ENCODE data around the gene PRMT7. TPM values are rescaled to one million over a fixed set of nuclear protein-coding genes. Genes with fewer than 3 reads are reported as not detected.

Gene PRMT7
- total RNA-seq, 1 donor from 2014 or later, result 71.9 TPM

DNA sequence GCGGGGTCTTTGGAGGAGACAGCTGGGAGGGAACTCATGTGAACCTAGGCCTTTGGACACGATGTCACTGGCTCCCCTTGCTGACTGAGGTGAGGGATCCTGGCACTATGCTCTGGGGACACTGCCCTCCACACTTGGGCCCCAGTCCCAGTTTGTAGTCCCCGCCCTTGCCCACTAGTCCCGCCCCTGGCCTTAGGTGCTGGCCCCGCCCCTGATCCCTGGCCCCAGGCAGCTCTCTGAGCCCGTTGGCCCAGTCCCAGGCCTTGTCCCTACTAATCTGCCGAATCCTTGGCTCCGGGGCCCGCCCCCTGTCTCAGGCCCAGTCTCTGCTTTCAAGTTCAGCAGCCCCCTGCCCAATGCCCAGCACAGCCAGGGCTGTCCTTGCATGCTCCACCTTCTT is 76.5 kb downstream of the PRMT7 start:
- Mint-ChIP-seq H3K9me3 (no peaks in the 10 kb centered on the region), H3K4me1 (peaks cover 19% of the 10 kb centered on the region), H3K27me3 (ENCODE audit: low read depth) (no peaks in the 10 kb centered on the region), H3K4me3 (no peak overlapping the region), H3K27ac (ENCODE audit: unreplicated experiment) (no peak overlapping the region), H3K36me3 (ENCODE audit: low read depth) (no peaks in the 10 kb centered on the region)
- DNase-seq (ENCODE audit: low read depth, low spot score), result no peak
- TF ChIP-seq, protein P1, sequence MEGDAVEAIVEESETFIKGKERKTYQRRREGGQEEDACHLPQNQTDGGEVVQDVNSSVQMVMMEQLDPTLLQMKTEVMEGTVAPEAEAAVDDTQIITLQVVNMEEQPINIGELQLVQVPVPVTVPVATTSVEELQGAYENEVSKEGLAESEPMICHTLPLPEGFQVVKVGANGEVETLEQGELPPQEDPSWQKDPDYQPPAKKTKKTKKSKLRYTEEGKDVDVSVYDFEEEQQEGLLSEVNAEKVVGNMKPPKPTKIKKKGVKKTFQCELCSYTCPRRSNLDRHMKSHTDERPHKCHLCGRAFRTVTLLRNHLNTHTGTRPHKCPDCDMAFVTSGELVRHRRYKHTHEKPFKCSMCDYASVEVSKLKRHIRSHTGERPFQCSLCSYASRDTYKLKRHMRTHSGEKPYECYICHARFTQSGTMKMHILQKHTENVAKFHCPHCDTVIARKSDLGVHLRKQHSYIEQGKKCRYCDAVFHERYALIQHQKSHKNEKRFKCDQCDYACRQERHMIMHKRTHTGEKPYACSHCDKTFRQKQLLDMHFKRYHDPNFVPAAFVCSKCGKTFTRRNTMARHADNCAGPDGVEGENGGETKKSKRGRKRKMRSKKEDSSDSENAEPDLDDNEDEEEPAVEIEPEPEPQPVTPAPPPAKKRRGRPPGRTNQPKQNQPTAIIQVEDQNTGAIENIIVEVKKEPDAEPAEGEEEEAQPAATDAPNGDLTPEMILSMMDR (conservative IDR thresholded peaks at IDR 0.05), result no peak

DNA sequence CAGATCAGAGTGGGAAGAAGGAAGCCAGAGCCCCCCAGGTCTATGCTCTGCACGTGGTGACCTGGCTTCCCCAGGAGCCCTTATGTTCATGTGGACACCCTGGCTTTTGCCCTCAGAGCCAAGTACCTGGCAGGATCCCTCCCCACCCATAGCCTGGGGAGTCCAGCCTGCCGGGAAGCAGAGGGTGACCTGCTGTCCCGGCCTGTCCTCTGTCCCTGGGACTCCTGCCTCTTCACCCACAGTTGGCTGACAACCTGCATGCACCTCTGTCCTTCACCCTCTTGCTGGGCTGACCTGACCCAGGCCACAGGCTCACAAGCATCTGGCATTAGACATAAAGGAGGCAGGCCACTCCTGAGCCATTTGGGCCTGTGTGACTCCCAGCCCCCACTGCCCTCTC is 77.3 kb downstream of the PRMT7 start:
- TF ChIP-seq, protein P1 (conservative IDR thresholded peaks at IDR 0.05), result no peak
- H3K27me3 Mint-ChIP-seq (ENCODE audit: low read depth), result no peaks in the 10 kb centered on the region
- H3K4me1 Mint-ChIP-seq, result peaks cover 19% of the 10 kb centered on the region
- no peak overlapping the region for H3K27ac Mint-ChIP-seq (ENCODE audit: unreplicated experiment)
- H3K36me3 Mint-ChIP-seq (ENCODE audit: low read depth), result no peaks in the 10 kb centered on the region
- no peak overlapping the region for H3K4me3 Mint-ChIP-seq
- no peak for DNase-seq (ENCODE audit: low read depth, low spot score)
- no peaks in the 10 kb centered on the region for H3K9me3 Mint-ChIP-seq

DNA sequence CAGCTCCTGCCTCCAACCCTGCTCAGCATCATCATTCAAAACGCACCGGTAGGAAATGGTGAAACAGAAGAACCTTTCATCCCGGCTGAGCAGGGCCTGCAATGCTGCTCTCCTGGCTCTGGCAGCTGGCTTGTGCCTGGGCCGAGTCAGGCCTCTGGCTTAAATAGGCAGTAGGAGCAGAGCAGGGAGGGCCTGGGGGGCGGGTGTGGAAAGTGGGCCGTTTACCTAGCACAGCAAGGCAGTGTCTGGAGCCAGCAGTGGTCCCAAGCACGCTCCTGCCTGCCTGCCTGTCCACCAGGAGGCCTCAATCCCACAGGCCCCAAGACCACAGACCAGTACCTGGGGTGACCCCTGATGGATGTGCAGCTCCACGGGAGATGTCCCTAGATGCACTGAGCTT is 78.2 kb downstream of the PRMT7 start:
- H3K36me3 Mint-ChIP-seq (ENCODE audit: low read depth), result no peaks in the 10 kb centered on the region
- H3K4me1 Mint-ChIP-seq, result peaks cover 15% of the 10 kb centered on the region
- no peaks in the 10 kb centered on the region for H3K9me3 Mint-ChIP-seq
- H3K4me3 Mint-ChIP-seq, result no peak overlapping the region
- TF ChIP-seq, protein P1 (conservative IDR thresholded peaks at IDR 0.05), result no peak
- H3K27ac Mint-ChIP-seq (ENCODE audit: unreplicated experiment), result no peak overlapping the region
- H3K27me3 Mint-ChIP-seq (ENCODE audit: low read depth), result no peaks in the 10 kb centered on the region
- DNase-seq (ENCODE audit: low read depth, low spot score), result no peak

DNA sequence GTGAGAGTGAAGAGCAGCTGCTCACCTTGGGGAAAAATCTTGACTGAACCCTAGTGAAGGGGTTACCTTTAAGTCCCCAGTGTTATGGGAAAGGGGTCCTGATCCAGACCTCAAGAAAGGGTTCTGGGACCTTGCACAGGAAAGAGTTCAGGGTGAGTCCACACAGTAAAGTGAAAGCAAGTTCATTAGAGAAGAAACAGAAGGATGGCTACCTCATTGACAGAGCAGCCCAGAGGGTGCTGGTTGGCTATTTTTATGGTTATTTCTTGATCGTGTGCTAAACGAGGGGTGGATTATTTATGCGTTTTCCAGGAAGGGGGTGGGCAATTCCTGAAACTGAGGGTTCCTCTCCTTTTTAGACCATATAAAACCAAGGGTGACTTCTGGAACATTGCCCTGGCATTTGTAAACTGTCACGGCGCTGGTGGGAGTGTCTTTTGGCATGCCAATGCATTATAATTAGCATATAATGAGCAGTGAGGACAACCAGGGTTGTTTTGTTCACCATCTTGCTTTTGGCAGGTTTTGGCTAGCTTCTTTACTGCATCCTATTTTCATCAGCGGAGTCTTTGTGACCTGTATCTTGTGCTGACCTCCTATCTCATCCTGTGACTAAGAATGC is 79.0 kb downstream of the PRMT7 start:
- H3K36me3 Mint-ChIP-seq (ENCODE audit: low read depth), result no peaks in the 10 kb centered on the region
- no peaks in the 10 kb centered on the region for H3K27me3 Mint-ChIP-seq (ENCODE audit: low read depth)
- TF ChIP-seq, protein P1 (conservative IDR thresholded peaks at IDR 0.05), result no peak
- no peak overlapping the region for H3K27ac Mint-ChIP-seq (ENCODE audit: unreplicated experiment)
- no peak overlapping the region for H3K4me3 Mint-ChIP-seq
- no peaks in the 10 kb centered on the region for H3K9me3 Mint-ChIP-seq
- H3K4me1 Mint-ChIP-seq, result peaks cover 8% of the 10 kb centered on the region
- DNase-seq (ENCODE audit: low read depth, low spot score), result no peak

DNA sequence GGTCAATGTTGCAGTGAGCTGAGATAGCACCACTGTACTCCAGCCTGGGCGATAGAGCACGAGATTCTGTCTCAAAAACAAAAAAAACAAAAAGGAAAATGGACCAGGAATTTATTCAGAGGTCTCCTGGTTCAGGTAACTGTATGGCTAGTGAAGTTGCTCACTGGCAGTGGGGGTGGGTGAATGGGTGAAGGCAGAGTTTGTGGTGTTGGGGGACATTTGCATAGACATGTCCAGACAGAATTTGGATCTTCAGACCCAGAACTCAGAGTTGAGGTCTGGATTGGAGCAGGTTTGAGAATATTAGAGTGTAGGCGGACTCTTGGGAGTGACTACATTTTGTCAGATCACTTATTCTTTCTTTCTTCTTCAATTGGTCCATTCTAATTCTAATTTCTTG is 82.5 kb downstream of the PRMT7 start:
- H3K4me1 Mint-ChIP-seq, result peaks cover 10% of the 10 kb centered on the region
- H3K27ac Mint-ChIP-seq (ENCODE audit: unreplicated experiment), result no peak overlapping the region
- DNase-seq (ENCODE audit: low read depth, low spot score), result no peak
- peaks cover 4% of the 10 kb centered on the region for H3K27me3 Mint-ChIP-seq (ENCODE audit: low read depth)
- H3K9me3 Mint-ChIP-seq, result no peaks in the 10 kb centered on the region
- TF ChIP-seq, protein P1 (conservative IDR thresholded peaks at IDR 0.05), result no peak
- H3K4me3 Mint-ChIP-seq, result no peak overlapping the region
- no peaks in the 10 kb centered on the region for H3K36me3 Mint-ChIP-seq (ENCODE audit: low read depth)
